Measurements from ENCODE around the gene MFRP. TPM values are rescaled to one million over a fixed set of nuclear protein-coding genes. Genes with fewer than 3 reads are reported as not detected.

MFRP gene
- total and polyA plus RNA-seq, 8 donors = not detected

DNA sequence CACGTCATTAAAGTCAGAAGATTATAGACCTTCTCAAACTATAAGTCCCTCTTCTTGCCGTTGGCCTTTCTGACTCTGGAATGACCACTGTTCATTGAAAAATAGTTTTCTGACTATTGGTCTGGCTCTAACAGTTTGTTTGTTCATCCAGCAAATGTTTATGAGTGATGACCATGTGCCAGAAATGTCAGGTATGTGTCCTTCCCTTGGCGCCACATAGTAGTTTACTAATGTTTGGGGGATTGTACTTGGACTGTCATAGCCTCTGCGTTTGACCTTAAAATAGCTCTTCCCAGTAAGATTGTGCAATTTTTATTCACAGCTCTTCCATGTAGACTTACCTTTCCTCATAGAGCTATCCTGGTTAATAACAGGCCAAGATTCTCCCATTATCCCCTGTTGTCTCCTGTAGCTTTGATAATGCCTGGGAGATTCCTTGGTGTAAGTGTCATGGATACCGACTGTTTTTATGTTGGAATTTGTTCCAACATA lies 43.2 kb downstream of the MFRP start:
- FAIRE-seq (no peak), ATAC-seq (no peak), DNase-seq (no peak)
- Histone ChIP-seq H3K27me3 (no peaks in the 10 kb centered on the region), H3K36me3 (peaks cover 0 to 5% (median 0%) of the 10 kb centered on the region in 3 donors), H3K9me3 (no peaks in the 10 kb centered on the region), H3K4me1 (no peaks in the 10 kb centered on the region), H3K4me3 (no peak overlapping the region), H3K27ac (no peak overlapping the region)
- intact Hi-C loops (cut with DNase I) = no loop called here
- 88 to 91% methylated on average over 5 of the region's 5 CpGs for WGBS, 2 donors
- TF ChIP-seq, protein P1, sequence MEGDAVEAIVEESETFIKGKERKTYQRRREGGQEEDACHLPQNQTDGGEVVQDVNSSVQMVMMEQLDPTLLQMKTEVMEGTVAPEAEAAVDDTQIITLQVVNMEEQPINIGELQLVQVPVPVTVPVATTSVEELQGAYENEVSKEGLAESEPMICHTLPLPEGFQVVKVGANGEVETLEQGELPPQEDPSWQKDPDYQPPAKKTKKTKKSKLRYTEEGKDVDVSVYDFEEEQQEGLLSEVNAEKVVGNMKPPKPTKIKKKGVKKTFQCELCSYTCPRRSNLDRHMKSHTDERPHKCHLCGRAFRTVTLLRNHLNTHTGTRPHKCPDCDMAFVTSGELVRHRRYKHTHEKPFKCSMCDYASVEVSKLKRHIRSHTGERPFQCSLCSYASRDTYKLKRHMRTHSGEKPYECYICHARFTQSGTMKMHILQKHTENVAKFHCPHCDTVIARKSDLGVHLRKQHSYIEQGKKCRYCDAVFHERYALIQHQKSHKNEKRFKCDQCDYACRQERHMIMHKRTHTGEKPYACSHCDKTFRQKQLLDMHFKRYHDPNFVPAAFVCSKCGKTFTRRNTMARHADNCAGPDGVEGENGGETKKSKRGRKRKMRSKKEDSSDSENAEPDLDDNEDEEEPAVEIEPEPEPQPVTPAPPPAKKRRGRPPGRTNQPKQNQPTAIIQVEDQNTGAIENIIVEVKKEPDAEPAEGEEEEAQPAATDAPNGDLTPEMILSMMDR (IDR thresholded peaks at IDR 0.05) = no peak

DNA sequence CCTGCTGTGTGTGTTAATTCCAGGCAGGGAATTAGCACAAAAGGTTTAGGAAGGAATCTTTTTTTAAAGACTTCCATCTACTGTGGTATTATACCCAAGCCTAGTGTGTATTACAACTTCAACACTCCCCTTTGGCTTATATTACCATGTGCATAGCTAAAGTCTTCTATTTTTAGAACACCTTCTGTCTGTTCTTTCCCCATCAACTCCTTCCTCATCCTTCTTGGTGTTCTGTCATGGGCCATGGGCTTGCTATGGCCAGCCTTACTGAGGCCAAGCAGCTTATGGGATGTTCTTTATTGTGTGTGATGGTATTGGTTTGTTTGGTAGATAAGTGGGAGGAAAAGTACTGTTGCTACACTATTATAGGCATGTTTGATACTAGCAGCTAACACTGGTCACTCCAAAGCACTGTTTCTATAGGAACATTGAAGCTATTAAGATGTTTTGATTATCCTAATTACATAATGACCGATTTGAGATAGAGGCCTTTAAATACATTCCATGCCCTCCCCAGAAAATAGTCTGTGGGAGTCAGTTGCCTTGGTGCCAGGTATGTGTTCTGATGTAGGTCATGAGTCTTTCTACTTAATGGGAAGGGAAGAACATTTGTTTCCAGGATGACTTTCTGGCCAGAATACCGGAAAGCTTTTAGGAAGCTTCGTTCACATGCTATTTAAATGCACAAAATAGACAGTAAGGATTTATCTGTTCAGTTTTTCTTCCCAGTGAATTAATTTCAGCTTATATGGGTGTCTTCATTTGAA lies 46.1 kb downstream of the MFRP start:
- Histone ChIP-seq H3K4me3 (no peak overlapping the region), H3K27ac (no peak overlapping the region), H3K9me3 (no peaks in the 10 kb centered on the region), H3K27me3 (no peaks in the 10 kb centered on the region), H3K36me3 (peaks cover 0 to 5% (median 0%) of the 10 kb centered on the region in 3 donors), H3K4me1 (no peaks in the 10 kb centered on the region)
- 76 to 89% methylated on average over 3 of the region's 3 CpGs for WGBS, 2 donors
- TF ChIP-seq, protein P1 (IDR thresholded peaks at IDR 0.05) = no peak
- no peak for ATAC-seq
- no peak for DNase-seq
- no peak for FAIRE-seq
- intact Hi-C loops (cut with DNase I) = no loop called here

DNA sequence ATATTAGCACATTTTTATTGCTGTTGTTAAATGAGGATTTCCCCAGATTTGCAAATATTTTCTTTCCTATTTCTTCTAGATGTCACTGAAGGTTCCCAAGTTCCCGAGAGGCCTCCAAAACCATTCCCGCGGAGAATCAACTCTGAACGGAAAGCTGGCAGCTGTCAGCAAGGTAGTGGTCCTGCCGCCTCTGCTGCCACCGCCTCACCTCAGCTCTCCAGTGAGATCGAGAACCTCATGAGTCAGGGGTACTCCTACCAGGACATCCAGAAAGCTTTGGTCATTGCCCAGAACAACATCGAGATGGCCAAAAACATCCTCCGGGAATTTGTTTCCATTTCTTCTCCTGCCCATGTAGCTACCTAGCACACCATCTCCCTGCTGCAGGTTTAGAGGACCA lies 47.1 kb downstream of the MFRP start:
- H3K27me3 ChIP-seq = no peaks in the 10 kb centered on the region
- ATAC-seq = no peak
- no peak for FAIRE-seq
- no peaks in the 10 kb centered on the region for H3K4me1 ChIP-seq
- H3K9me3 ChIP-seq = no peaks in the 10 kb centered on the region
- intact Hi-C loops (cut with DNase I) = no loop called here
- no peak overlapping the region for H3K27ac ChIP-seq
- no peak overlapping the region for H3K4me3 ChIP-seq
- 95 to 97% methylated on average over 9 of the region's 9 CpGs for WGBS, 2 donors
- DNase-seq = no peak
- TF ChIP-seq, protein P1 (IDR thresholded peaks at IDR 0.05) = no peak
- H3K36me3 ChIP-seq = peaks cover 0 to 5% (median 0%) of the 10 kb centered on the region in 3 donors

- FAIRE-seq (no peak), DNase-seq (no peak), ATAC-seq (peak in 2 of 4 donors; percentile 55 to 72)
- WGBS, 2 donors = 87 to 89% methylated on average over 2 of the region's 2 CpGs
- TF ChIP-seq, protein P1 (IDR thresholded peaks at IDR 0.05) = no peak
- H3K27ac ChIP-seq = no peak overlapping the region
- intact Hi-C loops (cut with DNase I) = no loop called here
- H3K4me3 ChIP-seq = no peak overlapping the region
- peaks cover 0 to 5% (median 0%) of the 10 kb centered on the region in 3 donors for H3K36me3 ChIP-seq
- no peaks in the 10 kb centered on the region for H3K9me3 ChIP-seq
- H3K27me3 ChIP-seq = no peaks in the 10 kb centered on the region
- no peaks in the 10 kb centered on the region for H3K4me1 ChIP-seq
Observed at GRCh38 chr11:119298726-119299125, 47.8 kb downstream of the MFRP start.

DNA sequence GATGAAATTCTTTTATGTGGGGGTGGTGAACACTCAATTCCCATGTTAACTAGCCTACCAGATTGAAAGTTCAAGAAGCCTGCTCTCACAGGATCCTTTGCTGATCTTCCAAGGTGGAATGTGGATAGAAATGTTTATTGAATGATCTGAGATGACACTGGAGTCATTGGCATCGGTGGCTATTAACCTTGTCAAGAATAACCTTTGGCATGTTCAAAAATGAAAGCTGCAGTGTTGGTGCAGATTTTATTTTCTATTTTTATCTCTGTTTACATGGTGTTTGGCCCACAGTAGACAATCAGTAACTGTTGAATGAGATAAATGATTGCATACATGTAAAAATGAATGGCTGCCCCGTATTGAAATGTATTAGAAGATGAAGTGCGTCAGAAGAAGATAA lies 48.6 kb downstream of the MFRP start:
- TF ChIP-seq, protein P1 (IDR thresholded peaks at IDR 0.05) = no peak
- no peaks in the 10 kb centered on the region for H3K9me3 ChIP-seq
- 42 to 48% methylated on average over 3 of the region's 3 CpGs for WGBS, 2 donors
- DNase-seq (no peak), FAIRE-seq (no peak), ATAC-seq (no peak)
- H3K27me3 ChIP-seq = no peaks in the 10 kb centered on the region
- no peaks in the 10 kb centered on the region for H3K4me1 ChIP-seq
- H3K4me3 ChIP-seq = no peak overlapping the region
- no peaks in the 10 kb centered on the region for H3K36me3 ChIP-seq
- intact Hi-C loops (cut with DNase I) = no loop called here
- H3K27ac ChIP-seq = no peak overlapping the region
